GM12878 (cell line): ENCODE results near the gene SEC24A. TPM values are rescaled to one million over a fixed set of nuclear protein-coding genes. Genes with fewer than 3 reads are reported as not detected.

Experiments
- ATAC-seq: fragments of 200-7000 bp; cut with Tn5 transposase; 3 replicates; pipeline ENCODE4 v1.9.1; 2020; ENCODE audit warnings: mild to moderate bottlenecking, moderate library complexity
- BruUV-seq: library from RNA; stranded (reverse); fragments of 400-500 nt; replicated peaks from 2 replicates; lab custom pipeline; 2021; lab: Mats Ljungman, UMichigan
- CTCF ChIA-PET: fragments of 300-600 bp; sonication (Branson Sonifier 250); formaldehyde crosslinking; extraction: SDS; loops from one replicate; lab custom pipeline; 2021; ENCODE audit warnings: inconsistent platforms; lab: Yijun Ruan, JAX
- POLR2A ChIA-PET: fragments of 350-600 bp; formaldehyde crosslinking; extraction: SDS; loops from one replicate; lab custom pipeline; 2021; ENCODE audit warnings: inconsistent platforms; lab: Charles Lee
- RAD21 ChIA-PET: fragments of 300-600 bp; sonication (Branson Sonifier 250); formaldehyde crosslinking; loops from one replicate; lab custom pipeline; 2023; ENCODE audit warnings: antibody characterized with exemption; ENCODE audit not compliant: unreplicated experiment; lab: Charles Lee
- SMC1A ChIA-PET: fragments of 300-600 bp; sonication (Branson Sonifier 250); formaldehyde crosslinking; loops from one replicate; lab custom pipeline; 2023; ENCODE audit not compliant: unreplicated experiment, uncharacterized antibody; lab: Charles Lee
- DNase-seq: peaks from one replicate; pipeline ENCODE4 v3.0.0-alpha.2; 2011; ENCODE audit warnings: low read depth, low spot score
- FAIRE-seq: peaks from 3 replicates; lab custom pipeline; 2011; peaks lifted over from hg19 to GRCh38; lab: Jason Lieb, UNC
- H2AFZ ChIP-seq: 2 replicates; pipeline ENCODE4 v1.6.0; 2011; ENCODE audit warnings: low read depth, low read length, control low read depth; ENCODE audit not compliant: control insufficient read depth
- H3K27ac ChIP-seq: 2 replicates; pipeline ENCODE4 v1.5.1; 2011; ENCODE audit warnings: control low read depth; ENCODE audit not compliant: control insufficient read depth, insufficient read depth
- H3K27me3 ChIP-seq, 2 experiments: replicated peaks in 1 of 2; 2 replicates each; pipeline versions ENCODE4 v1.6.0 to v1.6.1; 2011; ENCODE audit warnings: low read length in 1 of 2; ENCODE audit not compliant: control insufficient read depth in 2 of 2, insufficient read depth in 2 of 2
- H3K36me3 ChIP-seq, 2 experiments: 2 replicates each; pipeline ENCODE4 v1.5.1; 2011; ENCODE audit warnings: low read length in 1 of 2; ENCODE audit not compliant: control insufficient read depth in 2 of 2, insufficient read depth in 2 of 2
- H3K4me1 ChIP-seq: 2 replicates; pipeline ENCODE4 v1.6.1; 2011; ENCODE audit warnings: mild to moderate bottlenecking, low read length, moderate library complexity, mixed read lengths; ENCODE audit not compliant: control insufficient read depth, insufficient read depth
- H3K4me2 ChIP-seq: 2 replicates; pipeline ENCODE4 v1.6.0; 2011; ENCODE audit warnings: control low read depth; ENCODE audit not compliant: control insufficient read depth, insufficient read depth
- H3K4me3 ChIP-seq: fragments of 200-600 bp; sonication (generic); 2 replicates; pipeline ENCODE4 v1.5.1; 2016
- H3K79me2 ChIP-seq: 2 replicates; pipeline ENCODE4 v1.6.0; 2011; ENCODE audit warnings: low read length; ENCODE audit not compliant: control insufficient read depth, insufficient read depth
- H3K9ac ChIP-seq: 2 replicates; pipeline ENCODE4 v1.8.0; 2011; ENCODE audit warnings: low read length, control low read depth, mixed read lengths; ENCODE audit not compliant: control insufficient read depth, insufficient read depth
- H3K9me3 ChIP-seq: replicated peaks from 3 replicates; pipeline ENCODE4 v1.5.1; 2011; ENCODE audit warnings: mild to moderate bottlenecking, low read length; ENCODE audit not compliant: control insufficient read depth, insufficient read depth
- H4K20me1 ChIP-seq: 2 replicates; pipeline ENCODE4 v1.6.0; 2011; ENCODE audit not compliant: control insufficient read depth, insufficient read depth
- BACH1 ChIP-seq: fragments of 450-650 bp; IDR thresholded peaks from 2 replicates; pipeline ENCODE4 v1.6.1; 2017; ENCODE audit warnings: mild to moderate bottlenecking, borderline replicate concordance
- CBX3 ChIP-seq: fragments of 200-600 bp; sonication (generic); IDR thresholded peaks from 2 replicates; pipeline ENCODE4 v1.6.1; 2016; ENCODE audit warnings: low read depth, borderline replicate concordance
- CHD1 ChIP-seq: IDR thresholded peaks from 2 replicates; pipeline ENCODE4 v1.6.1; 2012; ENCODE audit warnings: low read depth, low read length, improper control_type of control experiment
- E4F1 ChIP-seq: fragments of 450-650 bp; IDR thresholded peaks from 2 replicates; pipeline ENCODE4 v1.6.1; 2018; ENCODE audit warnings: borderline replicate concordance, mild to moderate bottlenecking; ENCODE audit not compliant: partially characterized antibody
- EP300 ChIP-seq, 2 experiments: fragments of 150-350 bp in 1 of 2; IDR thresholded peaks; 2 replicates each; pipeline ENCODE4 v1.6.1; 2011 to 2012; ENCODE audit warnings: low read depth in 2 of 2, low read length in 2 of 2, borderline replicate concordance in 1 of 2, improper control_type of control experiment in 1 of 2, inconsistent platforms in 1 of 2; ENCODE audit not compliant: control insufficient read depth in 1 of 2
- KAT2A ChIP-seq: conservative IDR thresholded peaks from 2 replicates; pipeline ENCODE4 v1.6.1; 2011; ENCODE audit warnings: low read depth, low read length; ENCODE audit not compliant: control insufficient read depth
- MTA2 ChIP-seq: fragments of 450-650 bp; IDR thresholded peaks from 2 replicates; pipeline ENCODE4 v1.6.1; 2016; ENCODE audit warnings: low read depth, mild to moderate bottlenecking, moderate library complexity
- NRF1 ChIP-seq: conservative IDR thresholded peaks from 2 replicates; pipeline ENCODE4 v1.6.1; 2011; ENCODE audit warnings: mild to moderate bottlenecking, low read depth, low read length, improper control_type of control experiment
- PAX8 ChIP-seq: fragments of 450-650 bp; IDR thresholded peaks from 2 replicates; pipeline ENCODE4 v1.6.1; 2017; ENCODE audit warnings: mild to moderate bottlenecking, moderate library complexity
- REST ChIP-seq: IDR thresholded peaks from 2 replicates; pipeline ENCODE4 v1.6.1; 2012; ENCODE audit warnings: mild to moderate bottlenecking, low read depth, low read length
- SRF ChIP-seq, 2 experiments: IDR thresholded peaks; 2 replicates each; pipeline ENCODE4 v1.6.1; 2011; ENCODE audit warnings: low read depth in 2 of 2, low read length in 2 of 2, mild to moderate bottlenecking in 1 of 2, moderate library complexity in 1 of 2
- TARDBP ChIP-seq: IDR thresholded peaks from 2 replicates; pipeline ENCODE4 v1.6.1; 2016; ENCODE audit warnings: borderline replicate concordance
- ZBTB11 ChIP-seq: fragments of 450-650 bp; formaldehyde crosslinking; IDR thresholded peaks from 2 replicates; pipeline ENCODE4 v1.5.0; 2022; ENCODE audit warnings: mild to moderate bottlenecking, missing genetic modification characterization
- ZSCAN29 ChIP-seq: fragments of 450-650 bp; IDR thresholded peaks from 2 replicates; pipeline ENCODE4 v1.6.1; 2017; ENCODE audit warnings: mild to moderate bottlenecking, moderate library complexity
- whole genome bisulfite sequencing: methylation state at CpG from one replicate; pipeline ENCODE4 v1.1.6; 2016; ENCODE audit warnings: low lambda C conversion rate; ENCODE audit not compliant: insufficient replicate concordance, insufficient coverage; ENCODE audit errors: missing lambda C conversion rate; 5-methylcytosine and 5-hydroxymethylcytosine counted together
- in situ Hi-C: fragments of 300-500 bp; cut with MboI; formaldehyde crosslinking; loops from 9 replicates; pipeline ENCODE4 v1.14.3; 2018; ENCODE audit warnings: mixed read lengths
- intact Hi-C: fragments of 100-400 bp; cut with micrococcal nuclease; formaldehyde crosslinking; loops from one replicate; pipeline ENCODE4 v1.14.2; 2022; ENCODE audit not compliant: unreplicated experiment
- polyA plus RNA-seq, 11 experiments: library from polyadenylated mRNA; depleted of rRNA in 4 of 11; unstranded in 6 of 11; stranded (reverse) in 5 of 11; fragments of >200 nt; fragmentation: Nextera tagmentation in 4 of 11; fragmentation: Illumina TruSeq in 1 of 11; extraction: Ambion mirVana in 4 of 11; extraction: Trizol in 1 of 11; gene quantifications; 1 replicate in 1 of 11; 2 replicates in 10 of 11; pipeline versions ENCODE4 v1.2.1 to v1.2.3, GENCODE V29; 2011 to 2016; ENCODE audit warnings: inconsistent platforms in 2 of 11, missing spikeins in 2 of 11, low read depth in 1 of 11
- total RNA-seq, 4 experiments: library from RNA; depleted of rRNA in 3 of 4; stranded (reverse); fragments of >200 nt in 3 of 4; fragmentation: Illumina TruSeq in 1 of 4; extraction: Trizol in 1 of 4; gene quantifications; 2 replicates each; pipeline versions ENCODE4 v1.2.1 to v1.2.3, GENCODE V29; 2013 to 2021

Gene SEC24A
- total and polyA plus RNA-seq, 10 of the 15 experiments (the other 5 are each of a cell fraction or from before 2014, with no cell fraction given), result 7.1 to 52.2 (median 22.8) TPM

- ChIA-PET CTCF (interaction anchor here (0.7 to 4.1 kb wide), 2 partner anchors 23 to 80 kb away, joined by 3 to 38 read pairs; no protein-coding TSS in a partner anchor), POLR2A (no interaction called here), RAD21 (no interaction called here), SMC1A (no interaction called here)
- Histone ChIP-seq H3K4me2 (no peak overlapping the region), H3K9ac (no peak overlapping the region), H3K36me3 (peaks cover 0 to 16% of the 10 kb centered on the region in 2 experiments; a peak in 3 of 4 replicates), H3K79me2 (no peaks in the 10 kb centered on the region), H3K4me3 (no peak overlapping the region), H3K4me1 (peaks cover 13% of the 10 kb centered on the region), H3K9me3 (no peaks in the 10 kb centered on the region), H3K27me3 (no peaks in the 10 kb centered on the region), H3K27ac (no peak overlapping the region), H2AFZ (no peak overlapping the region), H4K20me1 (no peaks in the 10 kb centered on the region)
- BruUV-seq, result no TSS peak
- FAIRE-seq (no peak), ATAC-seq (no peak), DNase-seq (no peak)
- WGBS, result 96% methylated on average over 4 of the region's 4 CpGs
- intact Hi-C loops (no loop called here), in situ Hi-C loops (no loop called here)
- no peak for TF ChIP-seq BACH1
- no peak for TF ChIP-seq SRF (IDR thresholded peaks at IDR 0.05; ENCODE audit: low read depth in 2 of 2, low read length in 2 of 2)
- TF ChIP-seq CBX3, result no peak
- TF ChIP-seq ZSCAN29, result no peak
- no peak for TF ChIP-seq PAX8
- TF ChIP-seq NRF1, result no peak
- TF ChIP-seq ZBTB11 (CRISPR knock-in tag), result no peak
- TF ChIP-seq MTA2, result no peak
- TF ChIP-seq CHD1, result no peak
- TF ChIP-seq REST, result no peak
- no peak for TF ChIP-seq TARDBP
- no peak for TF ChIP-seq EP300 (IDR thresholded peaks at IDR 0.05; ENCODE audit: borderline replicate concordance in 1 of 2, control insufficient read depth in 1 of 2, low read depth in 2 of 2, low read length in 2 of 2)
- no peak for TF ChIP-seq KAT2A
- TF ChIP-seq E4F1, result no peak
These were observed 37.1 kb upstream of the SEC24A start for GRCh38 chr5:134611515-134611914.
